GM12874 (cell line): ENCODE data around the gene ANKRD18A.

Experiments used
- CTCF ChIP-seq: IDR thresholded peaks from 2 replicates; pipeline ENCODE4 v1.5.1; 2011; ENCODE audit warnings: low read depth, mild to moderate bottlenecking, control low read depth, low read length, moderate library complexity; ENCODE audit not compliant: insufficient read depth

Gene ANKRD18A

DNA sequence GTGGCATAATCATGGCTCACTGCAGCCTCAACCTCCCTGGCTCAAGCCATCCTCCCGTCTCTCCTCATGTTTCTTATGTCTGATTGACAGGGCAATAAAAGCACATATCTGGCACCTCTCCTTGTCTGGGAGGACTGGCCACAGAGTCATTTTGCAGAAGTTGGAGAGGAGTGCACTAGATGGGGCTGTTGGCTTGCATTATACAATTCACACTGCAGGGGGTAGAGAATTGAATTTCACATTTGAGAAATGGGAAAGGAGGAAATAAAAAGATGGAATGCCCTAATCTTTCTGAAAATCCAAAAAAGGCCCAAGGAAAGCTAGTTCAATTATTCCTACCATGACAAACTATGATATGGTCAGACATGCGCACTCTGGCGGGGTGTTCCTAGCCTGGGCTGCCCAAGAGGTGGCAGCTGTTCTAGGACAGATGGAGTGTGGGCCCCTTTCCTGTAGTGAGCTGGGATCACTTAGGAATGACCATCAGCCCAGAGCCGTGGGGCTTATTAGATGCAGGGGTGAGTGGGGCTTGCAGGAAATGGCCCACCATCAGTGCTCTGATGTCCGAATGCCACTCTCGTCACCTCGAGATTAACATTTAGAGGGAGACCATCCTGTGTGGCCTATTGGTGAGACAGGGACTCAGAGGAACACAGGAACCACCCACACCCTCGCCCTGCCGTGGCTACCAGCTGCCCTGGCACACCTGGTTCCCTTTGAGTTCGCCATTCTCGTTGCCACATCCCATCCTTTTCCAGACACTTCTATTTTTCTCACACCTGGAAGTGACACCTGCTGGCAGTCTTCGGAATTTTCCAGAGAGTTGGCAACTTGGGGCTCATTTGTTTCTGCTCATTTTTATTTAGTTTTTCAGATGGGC is 21.8 kb upstream of the ANKRD18A start:
- TF ChIP-seq CTCF: peak; percentile 32; the same call in 1 of the 2 replicates

- no peak for TF ChIP-seq CTCF
Measured at GRCh38 chr9:38641142-38641541, 20.7 kb upstream of the ANKRD18A start.

GRCh38 chr9:38639577-38639940 is 19.2 kb upstream of the ANKRD18A start:
- no peak for TF ChIP-seq CTCF

GRCh38 chr9:38638881-38639576 is 18.6 kb upstream of the ANKRD18A start:
- no peak for TF ChIP-seq CTCF

- TF ChIP-seq CTCF: no peak
Measured at GRCh38 chr9:38634315-38634714, 13.9 kb upstream of the ANKRD18A start.

DNA sequence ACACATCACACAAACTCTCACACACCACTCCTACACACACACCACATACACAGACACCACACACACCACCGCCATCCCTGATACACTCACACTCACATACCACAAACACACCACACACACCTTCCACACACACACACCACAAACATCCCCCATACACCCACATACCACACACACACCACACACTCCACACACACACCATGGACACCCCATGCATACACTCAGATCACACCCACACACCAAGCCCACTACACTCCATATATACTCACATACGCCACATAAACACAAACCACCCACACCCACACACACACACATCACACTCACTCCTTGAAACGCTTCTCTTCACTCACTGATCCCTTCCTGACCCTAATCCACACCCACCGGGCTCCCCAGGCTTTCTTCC is 9.1 kb upstream of the ANKRD18A start:
- no peak for TF ChIP-seq CTCF

DNA sequence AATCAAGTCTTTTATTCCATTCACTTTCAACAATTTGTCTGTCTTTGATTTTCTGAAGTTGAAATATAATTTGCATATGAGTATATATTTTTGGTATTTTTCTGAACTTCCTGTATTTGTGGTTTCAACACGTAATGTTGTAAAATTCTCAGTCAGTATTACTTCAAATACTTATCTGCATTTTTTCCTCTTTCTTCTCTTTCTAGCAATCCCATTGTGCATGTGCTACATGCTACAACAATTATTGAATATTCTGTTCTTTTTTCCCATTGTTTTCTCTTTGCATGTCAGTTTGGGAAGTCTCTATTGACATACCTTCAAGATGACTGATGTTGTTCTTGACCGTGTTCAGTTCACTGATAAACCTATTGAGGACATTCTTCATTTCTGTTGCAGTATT is 5.6 kb upstream of the ANKRD18A start:
- no peak for TF ChIP-seq CTCF
